Fibroblast of skin of scalp (primary cell): ENCODE results near the gene KCNAB1.

Experiments used
- DNase-seq: peaks from one replicate; pipeline ENCODE4 v3.0.0-alpha.2; 2013

KCNAB1 gene

GRCh38 chr3:156140001-156140595, 19.7 kb downstream of the KCNAB1 start:
- no peak for DNase-seq

GRCh38 chr3:156142702-156143101, 22.3 kb downstream of the KCNAB1 start:
- DNase-seq: peak; percentile 86

- DNase-seq: no peak
Observed at GRCh38 chr3:156143136-156143535, 22.8 kb downstream of the KCNAB1 start.

- no peak for DNase-seq
Observed at GRCh38 chr3:156144060-156144459, 23.7 kb downstream of the KCNAB1 start.

- no peak for DNase-seq
Observed at GRCh38 chr3:156145866-156146265, 25.5 kb downstream of the KCNAB1 start.

GRCh38 chr3:156148345-156148945, 28.1 kb downstream of the KCNAB1 start:
- DNase-seq: no peak

GRCh38 chr3:156148946-156149381, 28.6 kb downstream of the KCNAB1 start:
- no peak for DNase-seq

GRCh38 chr3:156149876-156150275, 29.5 kb downstream of the KCNAB1 start:
- peak; percentile 42 for DNase-seq

GRCh38 chr3:156150434-156151066, 30.2 kb downstream of the KCNAB1 start:
- DNase-seq: peak; percentile 67

GRCh38 chr3:156151824-156152428, 31.5 kb downstream of the KCNAB1 start:
- DNase-seq: peak; percentile 69

GRCh38 chr3:156158656-156159295, 38.4 kb downstream of the KCNAB1 start:
- no peak for DNase-seq

GRCh38 chr3:156160647-156161046, 40.3 kb downstream of the KCNAB1 start:
- no peak for DNase-seq

- DNase-seq: no peak
Observed at GRCh38 chr3:156161172-156161571, 40.8 kb downstream of the KCNAB1 start.

GRCh38 chr3:156163848-156164247, 43.5 kb downstream of the KCNAB1 start:
- no peak for DNase-seq

GRCh38 chr3:156166808-156167207, 46.4 kb downstream of the KCNAB1 start:
- DNase-seq: no peak

GRCh38 chr3:156170571-156170970, 50.2 kb downstream of the KCNAB1 start:
- DNase-seq: no peak

GRCh38 chr3:156171281-156172267, 51.2 kb downstream of the KCNAB1 start:
- no peak for DNase-seq

- no peak for DNase-seq
Observed at GRCh38 chr3:156172536-156172935, 52.2 kb downstream of the KCNAB1 start.

- peak; percentile 29 for DNase-seq
Observed at GRCh38 chr3:156174229-156174847, 54.0 kb downstream of the KCNAB1 start.

- DNase-seq: no peak
Observed at GRCh38 chr3:156175570-156175969, 55.2 kb downstream of the KCNAB1 start.

GRCh38 chr3:156176048-156176447, 55.7 kb downstream of the KCNAB1 start:
- no peak for DNase-seq
